Muscle of back (tissue), 11 donors: ENCODE results near the gene PSD2. TPM values are rescaled to one million over a fixed set of nuclear protein-coding genes. Genes with fewer than 3 reads are reported as not detected.

Experiments used
- DNase-seq, 3 donors: peaks; one replicate each; pipeline versions ENCODE4 v3.0.0 to v3.0.0-alpha.2; 2013
- polyA plus RNA-seq, 10 donors: library from polyadenylated mRNA; unstranded; fragments of 120-200 nt; gene quantifications; one replicate each; pipeline ENCODE4 v1.2.1, GENCODE V29; 2013; ENCODE audit not compliant: insufficient read length in 10 of 10

Gene PSD2
- polyA plus RNA-seq, 10 donors = 0.16 to 0.46 (median 0.24) TPM

DNA sequence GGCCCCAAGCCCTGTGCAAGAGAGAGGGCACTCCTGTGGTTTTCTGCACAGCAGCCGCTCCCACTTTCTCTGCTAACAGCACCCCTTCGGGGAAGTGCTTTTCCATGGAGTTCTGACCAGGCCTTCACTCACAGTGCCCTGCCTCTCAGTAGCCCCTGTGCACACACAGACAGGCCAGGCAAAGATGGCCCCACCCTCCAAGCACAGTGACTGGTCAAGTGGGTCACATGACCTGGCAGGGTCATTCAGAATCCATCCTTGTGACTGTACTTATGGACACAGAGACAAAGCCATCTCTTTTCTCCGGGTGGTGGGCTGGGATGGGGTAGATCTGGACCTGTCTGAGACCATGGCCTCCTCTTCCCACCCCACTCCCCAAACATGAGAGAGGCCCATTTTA is 82.5 kb downstream of the PSD2 start:
- DNase-seq = no peak

DNA sequence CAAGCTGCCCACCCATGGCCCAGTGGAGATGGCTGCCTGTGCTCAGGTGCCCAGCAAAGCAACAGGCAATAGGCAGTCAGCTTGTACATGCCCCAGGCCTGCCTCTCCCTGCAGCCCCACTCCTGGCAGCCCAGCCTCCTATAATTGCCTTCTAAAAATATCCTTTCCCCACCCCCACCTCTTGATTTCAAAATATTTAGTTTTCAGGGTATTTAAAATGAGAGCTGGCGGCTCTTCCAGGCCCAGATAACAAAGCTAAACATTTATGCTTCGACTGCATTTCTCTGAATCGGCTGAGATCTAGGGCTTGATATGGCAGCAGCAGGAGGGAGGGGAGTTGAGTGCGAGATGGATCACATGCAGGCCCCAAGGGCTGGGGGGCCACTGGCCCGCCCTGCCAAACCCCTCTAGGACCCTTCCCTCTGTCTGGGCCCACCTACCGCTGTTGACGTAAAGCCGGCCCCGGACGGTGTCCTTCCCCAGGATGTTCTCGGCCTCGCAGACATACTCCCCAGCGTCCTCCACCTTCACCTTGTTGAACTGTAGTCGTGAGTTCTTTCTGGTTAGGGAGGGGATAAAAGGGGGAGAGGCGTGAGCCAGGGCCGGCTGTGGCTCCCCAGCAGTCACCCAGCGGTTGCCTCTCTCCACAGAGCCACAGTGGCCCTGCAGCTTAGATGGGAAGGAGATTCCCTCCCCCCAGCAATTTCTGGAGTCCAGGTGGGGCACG is 85.0 kb downstream of the PSD2 start:
- DNase-seq = no peak

DNA sequence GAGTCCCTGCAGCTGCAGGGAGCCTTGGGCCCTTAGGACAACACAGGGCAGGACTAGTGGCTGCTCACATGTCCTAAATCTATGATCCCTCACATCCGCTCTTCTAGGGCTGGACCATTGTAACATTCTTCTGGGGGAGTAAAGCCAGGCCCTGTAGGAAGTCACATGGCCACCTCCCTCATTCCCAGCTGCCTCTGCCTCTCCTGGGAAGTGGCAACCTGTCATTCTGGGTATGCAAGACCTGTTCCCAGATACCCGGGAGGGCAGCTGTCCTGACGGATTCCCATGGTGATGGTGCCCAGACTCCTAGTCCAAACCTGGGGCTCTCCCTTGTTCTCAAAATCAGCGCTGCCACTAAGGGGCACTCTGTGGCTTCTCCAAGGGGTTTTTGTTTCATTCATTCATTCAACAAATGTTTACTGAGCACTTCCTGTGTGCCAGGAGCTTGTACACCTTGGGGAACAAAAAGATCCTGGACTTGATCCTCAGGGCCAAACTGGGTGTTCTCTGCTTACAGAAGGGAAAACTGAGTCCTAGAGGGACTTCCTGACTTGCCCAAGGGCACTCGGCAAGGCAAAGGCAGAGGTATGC is 85.6 kb downstream of the PSD2 start:
- peak in 2 of 3 donors; percentile 17 to 46 for DNase-seq

DNA sequence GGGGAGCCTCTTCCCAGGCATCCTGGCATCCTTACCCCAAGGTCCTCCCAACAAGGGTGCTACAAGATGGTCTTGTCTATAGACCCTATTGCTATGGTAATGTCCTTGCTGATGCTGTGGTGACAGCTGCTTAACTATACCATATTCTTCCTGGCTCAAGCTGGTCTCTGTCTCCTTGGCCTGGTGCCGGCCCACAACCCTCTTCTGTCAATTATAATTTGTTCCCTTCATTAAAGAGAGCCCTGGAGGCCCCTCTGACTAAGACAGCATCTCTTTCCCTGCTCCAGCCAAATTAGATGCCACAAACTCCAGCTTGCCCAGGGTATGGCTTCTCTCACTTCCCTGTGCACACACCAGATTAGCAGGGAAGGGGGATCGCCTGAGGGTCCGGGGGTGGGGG is 86.7 kb downstream of the PSD2 start:
- peak in 1 of 3 donors; percentile 42 for DNase-seq

DNA sequence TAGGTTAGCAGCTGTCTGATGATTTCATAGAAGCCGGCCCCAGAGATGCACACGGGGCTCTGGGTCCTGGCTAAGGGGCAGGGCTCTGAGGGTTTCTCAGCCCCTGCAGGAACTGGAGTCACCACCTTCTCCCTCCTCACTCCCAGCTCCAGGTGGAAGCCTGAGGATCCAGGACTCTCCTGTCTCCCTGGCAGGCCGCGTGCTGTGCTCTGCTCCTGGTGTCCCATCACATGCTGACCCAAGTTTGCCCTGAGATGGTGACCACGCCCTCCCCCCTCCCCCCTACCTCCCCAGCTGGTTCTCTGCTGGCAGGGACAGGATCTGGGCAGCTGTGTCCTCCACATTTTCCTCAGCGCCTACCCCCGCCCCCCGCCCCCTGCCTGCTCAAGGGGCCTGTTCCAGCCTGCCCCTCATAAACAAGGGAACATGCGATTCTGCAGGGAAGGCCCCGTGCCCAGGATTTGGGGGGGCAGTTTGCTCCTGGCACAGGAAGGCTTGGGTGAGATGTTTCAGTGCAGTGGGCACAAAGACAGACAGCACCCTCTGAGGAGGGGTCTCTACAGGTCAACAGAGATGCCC is 87.4 kb downstream of the PSD2 start:
- DNase-seq = peak in 2 of 3 donors; percentile 27 to 61

DNA sequence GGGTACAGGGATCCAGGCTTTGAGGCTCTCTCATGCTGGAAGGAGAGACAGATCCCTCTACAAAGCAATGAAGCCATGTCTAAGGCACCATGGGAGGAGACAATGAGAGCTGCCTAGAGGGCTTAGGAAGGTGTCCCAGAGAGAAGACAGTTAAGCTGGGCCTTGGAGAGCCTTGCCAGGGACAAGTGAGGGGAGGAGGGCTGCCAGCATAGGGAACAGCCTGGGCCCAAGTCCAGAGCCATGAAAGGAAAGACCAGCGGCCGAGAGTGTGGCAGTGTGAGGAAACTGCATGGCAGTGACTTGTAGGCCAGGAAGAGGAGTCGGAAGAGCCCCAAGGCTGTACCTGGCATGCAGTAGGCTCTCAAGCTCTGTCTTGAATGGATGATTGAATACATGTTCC is 88.5 kb downstream of the PSD2 start:
- no peak for DNase-seq

DNA sequence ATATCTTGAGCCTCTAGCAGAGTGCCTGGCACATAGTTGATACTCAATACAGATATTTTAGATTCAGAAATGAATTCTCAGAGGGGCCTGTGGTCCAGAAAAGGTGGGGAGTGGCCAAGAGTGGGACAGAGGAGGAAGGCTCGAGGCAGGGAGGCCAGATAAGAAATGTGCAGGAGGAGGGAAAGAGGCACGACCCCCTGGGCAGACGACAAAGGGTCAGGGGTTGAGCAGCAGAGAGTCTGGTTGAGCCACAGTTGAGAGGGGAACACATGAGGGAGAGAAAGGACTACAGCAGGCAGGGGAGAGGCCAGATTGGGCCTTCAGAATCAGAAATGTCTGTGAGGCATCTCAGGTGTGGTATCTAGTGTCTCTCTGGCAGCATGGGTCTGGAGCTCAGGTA is 89.1 kb downstream of the PSD2 start:
- DNase-seq = no peak

DNA sequence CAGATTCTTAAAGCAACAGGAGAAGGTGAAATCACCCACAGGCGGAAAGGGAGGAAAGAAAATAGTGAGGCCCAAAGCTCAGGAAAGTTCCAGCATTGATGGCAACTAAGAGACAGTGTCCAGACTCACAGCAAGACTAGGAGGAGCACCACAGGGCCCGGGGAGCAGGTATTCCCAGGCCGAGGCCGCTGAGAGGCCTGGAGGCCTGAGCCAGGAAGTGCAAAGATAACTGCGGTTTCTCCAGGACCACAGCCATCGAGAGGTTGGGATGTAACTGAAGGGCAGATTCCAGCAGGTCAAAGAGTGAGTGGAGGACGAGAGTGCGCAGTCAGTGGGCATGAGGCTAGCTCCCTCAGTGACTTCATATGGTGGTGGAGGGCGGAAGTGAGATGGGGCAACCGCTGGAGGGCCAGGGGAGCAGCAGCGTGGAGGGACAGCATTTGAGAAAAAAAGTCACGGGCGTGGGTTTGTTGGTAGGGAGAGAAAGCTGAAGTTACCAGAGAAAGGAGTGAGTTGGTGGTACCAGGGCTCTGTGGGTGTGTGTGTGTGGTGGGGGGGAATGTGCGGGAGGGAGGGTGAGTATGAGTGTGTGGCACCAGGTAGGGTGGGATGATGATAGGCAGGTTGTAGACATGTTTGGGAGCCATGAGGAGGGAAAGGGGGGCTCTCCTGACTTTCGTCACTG is 89.7 kb downstream of the PSD2 start:
- no peak for DNase-seq

DNA sequence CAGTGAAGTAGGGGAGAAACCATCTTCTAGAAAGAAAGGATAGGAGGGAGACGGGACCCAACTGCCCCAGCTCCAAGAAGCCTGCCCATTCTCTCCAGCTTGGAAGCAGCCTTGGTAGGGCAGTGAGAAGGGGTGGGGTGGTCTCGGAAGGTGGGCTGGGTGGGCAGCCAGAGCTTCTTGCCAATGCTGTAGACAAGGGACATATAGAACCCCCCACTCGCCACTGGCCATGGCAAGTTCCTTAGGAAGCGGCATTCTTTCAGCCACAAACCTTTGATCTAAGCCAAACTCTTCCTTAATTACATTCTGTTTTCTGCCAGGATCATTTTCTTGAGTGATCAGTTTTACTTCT is 90.2 kb downstream of the PSD2 start:
- no peak for DNase-seq

DNA sequence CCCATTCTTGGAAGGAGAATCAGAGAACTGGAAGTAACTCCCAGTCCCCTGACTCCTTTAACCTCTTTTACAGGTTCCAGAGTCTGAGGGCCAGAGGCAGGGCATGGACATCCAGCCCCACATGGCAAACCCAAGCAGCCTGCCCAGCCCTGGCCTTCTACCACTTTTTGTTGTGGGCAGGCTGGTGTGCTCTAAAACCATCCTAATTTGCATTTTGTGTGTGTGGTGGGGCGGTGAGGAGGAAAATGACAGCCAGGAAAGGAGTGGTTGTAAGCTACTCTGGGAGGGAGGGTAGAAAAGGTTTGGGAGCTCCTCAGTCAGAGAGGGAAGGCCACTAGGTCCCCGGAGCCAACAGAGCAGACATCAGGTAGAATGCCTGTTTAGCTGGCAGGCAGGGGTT is 90.6 kb downstream of the PSD2 start:
- DNase-seq = no peak

DNA sequence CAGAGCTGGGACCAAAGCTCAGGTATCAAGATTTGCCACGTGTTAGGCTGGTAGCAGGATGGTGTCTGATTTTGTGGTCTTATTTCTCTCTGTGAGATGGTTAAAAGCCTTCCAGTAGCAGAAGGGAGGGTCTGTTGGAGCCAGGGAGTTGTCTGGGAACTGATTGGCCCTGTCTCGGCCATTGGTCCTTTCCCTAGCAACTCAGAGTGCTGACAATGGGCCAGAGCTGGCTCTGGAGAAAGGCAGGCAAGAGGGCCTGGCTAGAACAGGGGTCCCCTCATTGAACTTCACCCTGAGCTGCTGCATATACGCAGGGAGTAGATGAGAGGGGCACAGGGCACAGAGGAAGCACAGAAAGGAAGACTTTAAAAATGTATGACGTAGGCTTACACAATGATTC is 92.8 kb downstream of the PSD2 start:
- DNase-seq = no peak

DNA sequence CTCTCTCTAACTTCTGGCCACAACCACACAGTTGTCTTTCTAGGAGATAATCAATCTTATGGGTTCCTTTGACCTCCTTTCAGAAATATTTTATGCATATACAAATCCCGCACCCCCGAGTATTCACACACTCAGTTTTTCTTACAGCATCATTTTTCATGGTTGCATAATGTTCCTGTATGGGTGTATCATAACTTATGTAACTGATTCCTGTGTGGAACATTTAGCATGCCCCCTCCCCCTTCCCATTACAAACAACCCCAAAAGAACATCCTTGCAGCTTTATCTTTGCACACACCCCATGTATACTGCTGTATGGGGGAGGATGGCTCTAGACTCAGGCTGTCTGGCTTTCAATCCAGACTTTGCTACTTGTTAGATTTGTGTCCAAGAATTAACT is 93.8 kb downstream of the PSD2 start:
- DNase-seq = no peak

DNA sequence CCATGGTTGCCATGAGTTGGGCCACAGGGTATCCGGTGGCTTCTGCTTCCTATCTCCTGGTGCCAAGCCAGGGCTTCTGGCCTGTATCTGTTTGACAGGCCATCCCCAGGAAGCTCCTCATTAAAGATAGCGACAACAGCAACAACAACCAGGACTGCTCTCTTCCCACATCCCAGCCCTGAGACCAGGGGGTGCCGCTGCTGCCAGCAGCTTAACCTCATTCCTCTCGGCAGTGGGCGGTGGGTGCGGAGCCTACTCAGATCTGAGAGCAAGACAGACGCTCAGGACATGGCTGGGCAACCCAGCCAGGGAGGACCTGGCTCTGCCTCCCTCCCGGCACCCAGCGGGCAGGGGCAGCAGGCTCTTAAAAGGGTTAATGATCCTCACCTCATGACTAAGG is 98.3 kb downstream of the PSD2 start:
- DNase-seq = no peak

Other genes starting within 250 kb of the PSD2 start
- gene UBE2D2, start 234.5 kb upstream of the PSD2 start, polyA plus RNA-seq = 100 to 1,000 TPM; 104 to 164 (median 120) TPM
- 10 to 100 TPM; 64.9 to 86.7 (median 77.1) TPM for gene CXXC5, start 147.5 kb upstream of the PSD2 start, polyA plus RNA-seq
- 1 to 10 TPM in 8 of 10 donors, under 1 TPM in 2; 0.64 to 2.1 (median 1.5) TPM for gene NRG2, start 247.5 kb downstream of the PSD2 start, polyA plus RNA-seq